ENCODE measurements around the gene ZFAND3. TPM values are rescaled to one million over a fixed set of nuclear protein-coding genes. Genes with fewer than 3 reads are reported as not detected.

Gene ZFAND3
- total and polyA plus RNA-seq, 2 experiments from 2014 or later = 16.9 to 28.2 TPM

DNA sequence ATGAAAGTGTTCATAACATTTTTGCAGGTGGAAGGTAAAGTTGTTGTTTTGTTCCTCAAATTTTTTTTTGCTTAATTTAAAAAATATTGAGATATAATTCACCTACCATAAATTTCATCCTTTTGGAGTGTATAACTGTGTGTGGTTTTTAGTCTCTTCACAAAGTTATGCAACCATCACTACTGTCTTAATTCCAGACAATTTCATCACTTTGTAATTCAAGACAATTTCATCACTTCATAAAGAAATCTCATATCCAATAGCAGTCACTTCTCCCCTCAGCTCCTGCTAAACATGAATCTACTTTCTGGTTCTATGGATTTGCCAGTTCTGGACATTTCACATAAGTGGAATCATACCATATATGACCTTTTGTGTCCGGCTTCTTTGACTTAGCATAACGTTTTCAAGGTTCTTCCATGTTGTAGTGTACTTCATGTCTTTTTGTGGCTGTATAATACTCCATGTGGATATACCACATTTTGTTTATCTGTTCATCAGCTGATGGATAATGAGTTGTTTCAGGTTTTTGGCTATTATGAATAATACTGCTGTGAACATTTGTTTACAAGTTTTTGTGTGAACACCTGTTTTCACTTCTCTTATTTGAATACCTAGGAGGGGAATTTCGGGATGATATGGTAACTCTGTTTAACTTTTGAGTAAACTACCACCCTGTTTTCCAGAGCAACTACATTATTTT, 18.8 kb downstream of the ZFAND3 start:
- peaks cover 99% of the 10 kb centered on the region for H3K79me2 ChIP-seq (replicated peaks; ENCODE audit: insufficient read depth)
- TF ChIP-seq STAT1 (IDR thresholded peaks at IDR 0.05; ENCODE audit: unreplicated experiment) = no peak
- TF ChIP-seq ZNF114 (CRISPR knock-in tag; IDR thresholded peaks at IDR 0.05) = no peak
- no peak for TF ChIP-seq POLR2AphosphoS5 (IDR thresholded peaks at IDR 0.05; ENCODE audit: low read depth)
- no peak for TF ChIP-seq ZNF331 (CRISPR knock-in tag; IDR thresholded peaks at IDR 0.05; ENCODE audit: low read depth)
- TF ChIP-seq EZH2 (IDR thresholded peaks at IDR 0.05; ENCODE audit: low read depth, unreplicated experiment) = no peak
- TF ChIP-seq, protein P1, sequence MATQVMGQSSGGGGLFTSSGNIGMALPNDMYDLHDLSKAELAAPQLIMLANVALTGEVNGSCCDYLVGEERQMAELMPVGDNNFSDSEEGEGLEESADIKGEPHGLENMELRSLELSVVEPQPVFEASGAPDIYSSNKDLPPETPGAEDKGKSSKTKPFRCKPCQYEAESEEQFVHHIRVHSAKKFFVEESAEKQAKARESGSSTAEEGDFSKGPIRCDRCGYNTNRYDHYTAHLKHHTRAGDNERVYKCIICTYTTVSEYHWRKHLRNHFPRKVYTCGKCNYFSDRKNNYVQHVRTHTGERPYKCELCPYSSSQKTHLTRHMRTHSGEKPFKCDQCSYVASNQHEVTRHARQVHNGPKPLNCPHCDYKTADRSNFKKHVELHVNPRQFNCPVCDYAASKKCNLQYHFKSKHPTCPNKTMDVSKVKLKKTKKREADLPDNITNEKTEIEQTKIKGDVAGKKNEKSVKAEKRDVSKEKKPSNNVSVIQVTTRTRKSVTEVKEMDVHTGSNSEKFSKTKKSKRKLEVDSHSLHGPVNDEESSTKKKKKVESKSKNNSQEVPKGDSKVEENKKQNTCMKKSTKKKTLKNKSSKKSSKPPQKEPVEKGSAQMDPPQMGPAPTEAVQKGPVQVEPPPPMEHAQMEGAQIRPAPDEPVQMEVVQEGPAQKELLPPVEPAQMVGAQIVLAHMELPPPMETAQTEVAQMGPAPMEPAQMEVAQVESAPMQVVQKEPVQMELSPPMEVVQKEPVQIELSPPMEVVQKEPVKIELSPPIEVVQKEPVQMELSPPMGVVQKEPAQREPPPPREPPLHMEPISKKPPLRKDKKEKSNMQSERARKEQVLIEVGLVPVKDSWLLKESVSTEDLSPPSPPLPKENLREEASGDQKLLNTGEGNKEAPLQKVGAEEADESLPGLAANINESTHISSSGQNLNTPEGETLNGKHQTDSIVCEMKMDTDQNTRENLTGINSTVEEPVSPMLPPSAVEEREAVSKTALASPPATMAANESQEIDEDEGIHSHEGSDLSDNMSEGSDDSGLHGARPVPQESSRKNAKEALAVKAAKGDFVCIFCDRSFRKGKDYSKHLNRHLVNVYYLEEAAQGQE (IDR thresholded peaks at IDR 0.05; ENCODE audit: unreplicated experiment) = no peak
- no peak for TF ChIP-seq JUNB (IDR thresholded peaks at IDR 0.05; ENCODE audit: unreplicated experiment)
- TF ChIP-seq, protein P2, sequence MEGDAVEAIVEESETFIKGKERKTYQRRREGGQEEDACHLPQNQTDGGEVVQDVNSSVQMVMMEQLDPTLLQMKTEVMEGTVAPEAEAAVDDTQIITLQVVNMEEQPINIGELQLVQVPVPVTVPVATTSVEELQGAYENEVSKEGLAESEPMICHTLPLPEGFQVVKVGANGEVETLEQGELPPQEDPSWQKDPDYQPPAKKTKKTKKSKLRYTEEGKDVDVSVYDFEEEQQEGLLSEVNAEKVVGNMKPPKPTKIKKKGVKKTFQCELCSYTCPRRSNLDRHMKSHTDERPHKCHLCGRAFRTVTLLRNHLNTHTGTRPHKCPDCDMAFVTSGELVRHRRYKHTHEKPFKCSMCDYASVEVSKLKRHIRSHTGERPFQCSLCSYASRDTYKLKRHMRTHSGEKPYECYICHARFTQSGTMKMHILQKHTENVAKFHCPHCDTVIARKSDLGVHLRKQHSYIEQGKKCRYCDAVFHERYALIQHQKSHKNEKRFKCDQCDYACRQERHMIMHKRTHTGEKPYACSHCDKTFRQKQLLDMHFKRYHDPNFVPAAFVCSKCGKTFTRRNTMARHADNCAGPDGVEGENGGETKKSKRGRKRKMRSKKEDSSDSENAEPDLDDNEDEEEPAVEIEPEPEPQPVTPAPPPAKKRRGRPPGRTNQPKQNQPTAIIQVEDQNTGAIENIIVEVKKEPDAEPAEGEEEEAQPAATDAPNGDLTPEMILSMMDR (conservative IDR thresholded peaks at IDR 0.05; ENCODE audit: low read depth in 2 of 2) = no peak
- H3K27me3 Mint-ChIP-seq (ENCODE audit: insufficient read depth, low read depth, poor library complexity) = peaks cover 2% of the 10 kb centered on the region
- peaks cover 43% of the 10 kb centered on the region for H4K20me1 ChIP-seq (replicated peaks; ENCODE audit: insufficient read depth)
- no peak overlapping the region for H3K27ac Mint-ChIP-seq
- H3K36me3 ChIP-seq (ENCODE audit: insufficient read depth) = no peaks in the 10 kb centered on the region
- H3K4me2 ChIP-seq = no peak overlapping the region
- DNase-seq (ENCODE audit: low spot score) (no peak), ATAC-seq (no peak)
- peaks cover 1% of the 10 kb centered on the region; the same call in 1 of the 3 replicates for H3K9me3 Mint-ChIP-seq
- no peaks in the 10 kb centered on the region; the same call in 1 of the 2 replicates for H3K9me2 ChIP-seq (ENCODE audit: insufficient read depth)
- no peaks in the 10 kb centered on the region for H3K4me1 ChIP-seq (ENCODE audit: insufficient read depth)
- H3K27me3 ChIP-seq (ENCODE audit: insufficient read depth) = no peaks in the 10 kb centered on the region
- no peak overlapping the region for H3K27ac ChIP-seq (ENCODE audit: low read depth)
- H3F3A ChIP-seq (replicated peaks; ENCODE audit: low read depth) = no peaks in the 10 kb centered on the region
- no peaks in the 10 kb centered on the region; the same call in 2 of the 3 replicates for H3K4me1 Mint-ChIP-seq
- H3K4me3 ChIP-seq = no peak overlapping the region
- H3K4me3 Mint-ChIP-seq = no peak overlapping the region
- H2AFZ ChIP-seq = no peak overlapping the region
- H3K36me3 Mint-ChIP-seq (ENCODE audit: low read depth) = peaks cover 15% of the 10 kb centered on the region

All from GM23338 (cell line).